ENCODE data around the gene DHX32. TPM values are rescaled to one million over a fixed set of nuclear protein-coding genes. Genes with fewer than 3 reads are reported as not detected.
A peak's percentile ranks its signal among the peaks of the same experiment; 100 is the strongest.
"Not testable (repeated sequence)": the region's sequence is repeated elsewhere in the genome, so short reads cannot be mapped to it uniquely, and the experiment has no call there.

DHX32 gene, protein sequence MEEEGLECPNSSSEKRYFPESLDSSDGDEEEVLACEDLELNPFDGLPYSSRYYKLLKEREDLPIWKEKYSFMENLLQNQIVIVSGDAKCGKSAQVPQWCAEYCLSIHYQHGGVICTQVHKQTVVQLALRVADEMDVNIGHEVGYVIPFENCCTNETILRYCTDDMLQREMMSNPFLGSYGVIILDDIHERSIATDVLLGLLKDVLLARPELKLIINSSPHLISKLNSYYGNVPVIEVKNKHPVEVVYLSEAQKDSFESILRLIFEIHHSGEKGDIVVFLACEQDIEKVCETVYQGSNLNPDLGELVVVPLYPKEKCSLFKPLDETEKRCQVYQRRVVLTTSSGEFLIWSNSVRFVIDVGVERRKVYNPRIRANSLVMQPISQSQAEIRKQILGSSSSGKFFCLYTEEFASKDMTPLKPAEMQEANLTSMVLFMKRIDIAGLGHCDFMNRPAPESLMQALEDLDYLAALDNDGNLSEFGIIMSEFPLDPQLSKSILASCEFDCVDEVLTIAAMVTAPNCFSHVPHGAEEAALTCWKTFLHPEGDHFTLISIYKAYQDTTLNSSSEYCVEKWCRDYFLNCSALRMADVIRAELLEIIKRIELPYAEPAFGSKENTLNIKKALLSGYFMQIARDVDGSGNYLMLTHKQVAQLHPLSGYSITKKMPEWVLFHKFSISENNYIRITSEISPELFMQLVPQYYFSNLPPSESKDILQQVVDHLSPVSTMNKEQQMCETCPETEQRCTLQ
- total RNA-seq: 33.6 TPM

- no peak for ATAC-seq
Observed at GRCh38 chr10:125881192-125881591, at the start of gene DHX32. TSS of gene DHX32 (minus strand) at chr10:125881292. CDS start at chr10:125880824, 468 bp downstream.

- ATAC-seq: no peak
Observed at GRCh38 chr10:125929618-125930017, 48.5 kb upstream of the DHX32 start.

DNA sequence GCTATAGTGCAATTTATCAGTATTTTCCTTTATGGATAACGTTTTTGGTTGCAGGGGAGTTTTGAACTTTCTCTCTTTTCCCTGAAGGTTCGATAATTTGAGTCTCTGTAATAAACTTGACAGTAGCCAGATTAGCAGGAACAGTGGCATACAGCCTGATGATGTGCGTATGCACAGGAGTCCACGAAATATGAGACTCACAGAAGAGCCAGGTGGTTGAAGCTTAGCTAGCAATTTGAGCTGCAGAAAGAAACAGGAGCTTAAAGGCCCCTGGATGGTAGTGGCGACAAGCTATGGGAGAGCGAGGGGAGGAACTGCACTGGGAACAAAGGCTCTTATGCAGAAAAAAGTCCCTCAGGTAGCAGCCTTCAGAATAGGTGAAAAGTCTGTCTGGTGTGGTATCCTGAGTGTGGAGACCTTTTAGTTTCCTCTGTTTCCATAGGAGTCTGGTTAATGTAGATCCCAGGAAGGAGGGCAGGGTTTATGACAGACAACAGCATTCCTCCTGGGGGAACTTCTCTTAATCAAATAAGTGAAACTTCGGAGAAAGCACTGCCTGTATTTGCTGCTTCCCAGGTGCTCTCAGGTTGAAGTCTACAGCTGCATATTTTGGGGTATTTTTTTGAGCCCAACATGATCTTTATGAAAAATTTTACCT is 48.0 kb upstream of the DHX32 start:
- ATAC-seq: no peak

DNA sequence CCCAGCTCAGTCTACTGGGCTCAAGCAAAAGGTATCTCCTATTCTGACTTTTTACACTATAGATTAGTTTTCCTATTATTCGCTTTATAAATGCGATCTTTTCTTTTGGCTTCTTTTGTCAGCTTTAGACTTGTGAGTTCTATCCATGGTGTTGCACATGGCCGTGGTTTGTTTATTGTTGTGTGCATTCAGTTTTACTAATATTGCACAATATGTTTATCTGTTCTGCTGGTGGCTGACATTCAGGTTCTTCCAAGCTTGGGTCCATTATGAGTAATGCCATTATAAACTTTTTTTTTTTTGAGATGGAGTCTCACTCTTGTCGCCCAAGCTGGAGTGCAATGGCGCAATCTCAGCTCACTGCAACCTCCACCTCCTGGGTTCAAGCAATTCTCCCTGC is 46.2 kb upstream of the DHX32 start:
- not testable (repeated sequence) for ATAC-seq

- ATAC-seq: peak; percentile 52
Observed at GRCh38 chr10:125926247-125926646, 45.2 kb upstream of the DHX32 start.

GRCh38 chr10:125925262-125925834 is 44.3 kb upstream of the DHX32 start:
- no peak for ATAC-seq

DNA sequence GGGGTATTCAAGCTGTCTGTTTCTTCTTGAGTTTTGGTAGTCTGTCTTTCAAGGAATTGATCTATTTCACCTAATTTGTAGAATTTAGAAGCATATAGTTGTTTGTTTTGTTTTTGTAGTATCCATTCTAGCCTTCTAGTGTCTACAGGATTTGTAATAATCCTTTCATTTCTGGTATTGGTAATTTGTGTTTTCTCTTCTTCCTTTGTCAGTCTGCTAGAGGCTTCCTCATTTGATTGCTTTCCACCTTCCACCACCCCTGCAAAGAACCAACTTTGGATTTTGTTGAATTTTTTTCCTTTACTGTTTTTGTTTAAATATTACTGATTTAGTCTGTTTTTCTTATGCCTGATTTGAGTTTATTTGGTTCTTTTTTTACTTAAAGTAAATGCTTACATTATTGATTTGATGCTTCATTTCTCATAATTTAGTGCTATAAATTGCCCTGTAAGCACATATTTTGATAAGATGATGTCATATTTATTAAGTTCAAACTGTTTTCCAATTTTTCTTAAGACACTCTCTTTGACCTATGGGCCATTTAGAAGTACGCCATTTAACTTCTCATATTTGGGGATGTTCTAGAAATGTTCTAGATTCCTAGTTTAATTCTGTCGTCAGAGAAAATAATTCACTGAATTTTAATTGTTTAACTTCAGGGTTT is 40.7 kb upstream of the DHX32 start:
- not testable (repeated sequence) for ATAC-seq

- peak; percentile 62 for ATAC-seq
Observed at GRCh38 chr10:125917704-125918361, 36.7 kb upstream of the DHX32 start.

DNA sequence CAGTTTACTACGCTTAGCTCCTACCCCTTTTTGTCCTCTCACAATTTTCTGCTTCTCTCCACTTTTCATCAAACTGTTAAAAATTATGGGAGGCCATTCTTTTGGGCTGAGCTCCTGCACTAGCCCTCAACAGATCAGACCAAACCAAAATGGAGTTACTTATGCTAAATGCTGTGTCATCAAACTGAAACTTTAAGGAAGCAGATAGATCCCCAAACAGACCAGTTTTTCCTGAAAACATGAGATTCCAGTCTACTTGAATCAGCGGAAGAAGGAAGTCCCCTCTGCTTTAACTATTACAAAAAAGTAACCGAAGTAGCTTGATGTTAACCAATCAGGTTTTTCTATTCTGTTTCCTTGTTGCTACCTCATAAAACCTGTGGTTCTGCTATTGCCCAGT is 35.9 kb upstream of the DHX32 start:
- ATAC-seq: peak; percentile 81

DNA sequence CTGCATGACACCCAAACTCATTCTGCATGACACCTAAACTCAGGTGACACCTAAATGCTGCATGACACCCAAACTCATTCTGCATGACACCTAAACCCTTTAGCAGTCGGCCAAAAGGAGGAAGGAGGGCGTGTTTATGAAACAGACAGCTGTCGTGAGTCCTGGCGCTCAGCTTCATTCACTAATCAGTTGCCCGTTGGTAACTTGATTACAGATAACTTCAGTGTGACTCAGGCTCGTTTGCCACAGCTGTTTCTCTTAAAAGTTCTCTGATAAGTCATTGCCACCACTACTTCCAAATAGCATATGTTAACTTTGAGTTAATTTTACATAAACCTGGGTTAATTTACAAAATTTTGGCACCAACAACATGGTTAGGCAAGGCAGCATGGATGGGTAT is 32.2 kb upstream of the DHX32 start:
- ATAC-seq: peak; percentile 60

GRCh38 chr10:125911990-125912389 is 30.9 kb upstream of the DHX32 start:
- ATAC-seq: no peak

GRCh38 chr10:125911145-125911544 is 30.1 kb upstream of the DHX32 start:
- ATAC-seq: no peak

- ATAC-seq: not testable (repeated sequence)
Observed at GRCh38 chr10:125909491-125909890, 28.4 kb upstream of the DHX32 start.

DNA sequence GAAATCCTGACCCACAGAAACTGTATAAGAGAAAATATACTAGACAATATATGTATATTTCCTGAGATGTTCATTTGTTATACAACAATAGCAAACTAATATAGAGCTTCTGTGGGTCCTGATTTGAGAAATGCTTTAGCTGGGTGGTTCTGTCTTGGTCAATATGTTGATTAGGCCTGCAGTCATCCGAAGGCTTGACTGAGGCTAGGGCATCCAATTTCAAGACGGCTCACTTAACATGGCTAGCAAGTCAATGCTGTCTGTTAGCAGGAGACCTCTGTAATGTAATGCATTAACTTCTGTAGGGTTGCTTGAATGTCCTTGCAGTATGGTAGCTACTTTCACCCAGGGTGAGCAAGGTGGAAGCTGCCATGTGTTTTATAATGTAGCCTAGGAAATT is 27.7 kb upstream of the DHX32 start:
- peak; percentile 32 for ATAC-seq

- not testable (repeated sequence) for ATAC-seq
Observed at GRCh38 chr10:125907598-125907997, 26.5 kb upstream of the DHX32 start.

GRCh38 chr10:125905069-125905994 is 24.2 kb upstream of the DHX32 start:
- ATAC-seq: peak; percentile 41

DNA sequence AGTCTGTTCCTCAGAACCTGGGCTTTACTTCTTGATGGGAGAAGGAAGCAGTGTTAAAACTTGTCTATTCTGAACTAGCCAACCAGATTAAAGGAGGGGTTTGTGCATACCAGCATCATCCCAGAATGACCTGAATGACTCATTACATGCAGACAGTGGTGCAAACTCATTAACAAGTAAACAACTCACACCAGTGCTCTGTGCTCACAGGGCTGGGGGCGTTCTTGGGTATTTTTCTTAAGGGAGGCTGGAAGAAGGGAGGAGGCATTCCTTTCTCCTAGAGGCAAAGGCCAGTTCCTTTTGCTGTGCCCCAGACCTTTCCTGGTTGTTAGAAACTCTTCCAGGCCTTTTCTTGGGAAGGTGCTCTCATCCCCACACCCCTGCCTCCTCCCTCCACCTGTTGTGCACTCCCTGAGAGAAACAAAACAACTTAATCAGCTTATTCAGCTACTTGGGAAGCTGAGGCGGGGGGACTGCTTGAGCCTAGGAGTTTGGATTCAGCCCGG is 22.1 kb upstream of the DHX32 start:
- not testable (repeated sequence) for ATAC-seq

DNA sequence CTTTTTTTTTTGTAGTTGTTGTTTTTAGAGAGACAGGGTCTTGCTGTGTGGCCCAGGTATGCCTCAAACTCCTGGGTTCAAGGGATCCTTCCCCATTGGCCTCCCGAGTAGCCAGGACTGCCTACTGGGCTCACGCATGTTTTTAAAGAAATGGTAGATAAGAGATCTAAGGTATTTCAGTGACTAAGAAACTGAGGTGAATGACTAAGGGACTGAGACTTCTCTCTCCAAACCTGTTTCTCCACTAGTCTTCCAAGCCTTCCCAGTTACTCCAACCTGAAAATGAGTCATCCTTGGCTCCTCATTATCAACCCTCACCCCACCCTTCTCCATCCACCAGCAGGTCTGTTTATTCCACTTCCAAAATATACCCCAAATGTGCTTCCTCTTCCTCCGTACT is 19.9 kb upstream of the DHX32 start:
- ATAC-seq: not testable (repeated sequence)

DNA sequence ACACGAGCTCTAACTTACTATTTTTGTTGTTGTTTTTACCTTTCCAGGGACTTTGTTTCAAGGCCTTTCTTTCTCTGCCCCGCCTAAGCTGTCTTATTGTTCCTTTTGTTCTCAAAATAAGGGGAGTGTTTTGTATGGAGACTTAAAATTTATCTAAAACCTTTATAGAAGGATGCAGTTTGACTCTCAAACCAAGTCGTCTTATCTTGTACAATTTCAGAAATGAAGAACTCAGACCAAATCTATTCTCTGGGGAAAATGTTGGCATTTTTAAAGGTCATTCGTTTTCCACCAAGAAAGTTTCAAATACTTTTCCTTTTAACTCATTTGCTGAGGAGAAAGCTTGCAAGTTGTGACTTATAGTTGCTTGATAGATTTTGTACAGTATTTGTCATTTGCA is 16.2 kb upstream of the DHX32 start:
- not testable (repeated sequence) for ATAC-seq
